GM21367 (cell line): ENCODE data around the gene PRKCE.
"Not testable (repeated sequence)": the region's sequence is repeated elsewhere in the genome, so short reads cannot be mapped to it uniquely, and the experiment has no call there.

Source experiments
- ATAC-seq: cut with Tn5 transposase; IDR thresholded peaks from one replicate; pipeline ENCODE4 v1.9.1; 2021; ENCODE audit not compliant: unreplicated experiment

The PRKCE gene

DNA sequence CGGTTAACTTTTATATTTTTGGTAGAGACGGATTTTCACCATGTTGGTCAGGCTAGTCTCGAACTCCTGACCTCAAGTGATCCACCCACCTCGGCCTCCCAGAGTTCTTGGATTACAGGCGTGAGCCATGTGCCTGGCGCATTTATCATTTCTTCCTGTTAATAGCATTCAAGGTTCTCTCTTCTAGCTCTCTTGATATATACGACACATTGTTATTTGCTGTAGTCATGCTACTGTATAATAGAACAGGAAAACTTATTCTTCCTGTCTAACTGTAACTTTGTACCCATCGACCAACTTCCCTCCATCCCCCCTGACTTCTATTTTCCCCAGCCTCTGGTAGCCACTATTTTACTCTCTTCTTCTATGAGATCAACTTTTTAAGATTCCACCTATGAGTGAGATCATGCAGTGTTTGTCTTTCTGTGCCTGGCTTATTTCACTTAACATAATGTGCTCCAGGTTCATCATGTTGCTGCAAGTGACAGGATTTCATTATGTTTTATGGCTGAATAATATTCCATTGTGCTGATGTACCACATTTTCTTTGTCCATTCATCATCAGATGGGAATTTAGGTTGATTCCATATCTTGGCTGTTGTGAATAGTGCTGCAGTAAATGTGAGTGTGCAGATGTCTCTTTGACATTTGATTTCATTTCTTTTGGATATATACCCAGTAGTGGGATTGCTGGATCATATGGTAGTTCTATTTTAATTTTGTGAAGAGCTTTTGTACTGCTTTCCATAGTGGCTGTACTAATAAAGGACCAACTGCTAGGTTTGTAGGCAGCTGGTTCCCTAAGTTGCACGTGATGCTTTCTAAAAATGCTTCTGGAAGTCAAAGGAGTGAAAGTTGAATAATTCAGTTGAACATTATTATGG lies 205.2 kb downstream of the PRKCE start:
- no peak for ATAC-seq

DNA sequence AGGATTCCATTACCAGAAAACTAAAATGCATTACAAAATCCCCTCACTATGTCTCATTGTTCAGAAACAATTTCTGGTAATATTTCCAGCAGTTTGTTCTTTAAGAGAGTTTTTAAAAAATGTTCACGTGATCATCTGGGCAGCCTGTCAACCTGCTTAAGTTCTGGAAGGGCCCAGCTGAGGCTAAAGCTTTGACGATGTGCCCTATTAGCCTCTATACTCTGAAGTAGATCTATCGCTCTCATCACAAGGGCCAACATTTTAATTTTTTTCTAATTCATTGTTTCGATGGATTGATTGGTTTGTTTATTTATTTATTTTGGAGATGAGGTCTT lies 205.8 kb downstream of the PRKCE start:
- no peak for ATAC-seq

DNA sequence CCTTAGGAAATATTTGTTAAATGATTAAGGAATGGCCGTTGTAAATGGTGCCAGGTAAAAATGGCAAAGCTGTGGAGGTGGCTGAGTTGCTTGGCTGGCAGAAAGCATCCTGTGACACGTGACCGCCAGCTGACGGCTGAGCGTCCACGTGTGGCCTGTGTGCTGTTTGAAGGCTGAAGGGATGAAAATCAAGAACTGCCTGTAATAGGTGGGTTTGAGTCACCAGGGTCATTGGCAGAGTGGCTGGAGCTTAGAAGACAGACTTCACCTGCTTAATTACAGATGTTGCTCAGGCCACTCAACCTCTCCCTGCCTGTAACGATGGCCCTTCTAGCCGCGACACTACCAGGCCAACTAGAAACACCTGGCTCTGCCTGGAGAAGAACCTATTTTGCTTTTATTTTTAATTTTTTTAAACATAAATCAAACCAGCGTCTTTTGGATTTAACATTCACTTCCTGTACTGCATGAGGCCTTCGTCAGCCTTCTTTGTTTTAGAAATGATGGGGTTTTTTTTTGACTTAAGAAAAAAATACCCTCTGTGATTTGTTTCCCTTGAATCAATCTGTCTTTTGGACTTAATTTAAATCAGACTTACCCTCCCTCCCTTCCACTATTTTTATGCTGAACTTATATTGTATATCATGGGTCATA lies 206.5 kb downstream of the PRKCE start:
- ATAC-seq, result no peak

DNA sequence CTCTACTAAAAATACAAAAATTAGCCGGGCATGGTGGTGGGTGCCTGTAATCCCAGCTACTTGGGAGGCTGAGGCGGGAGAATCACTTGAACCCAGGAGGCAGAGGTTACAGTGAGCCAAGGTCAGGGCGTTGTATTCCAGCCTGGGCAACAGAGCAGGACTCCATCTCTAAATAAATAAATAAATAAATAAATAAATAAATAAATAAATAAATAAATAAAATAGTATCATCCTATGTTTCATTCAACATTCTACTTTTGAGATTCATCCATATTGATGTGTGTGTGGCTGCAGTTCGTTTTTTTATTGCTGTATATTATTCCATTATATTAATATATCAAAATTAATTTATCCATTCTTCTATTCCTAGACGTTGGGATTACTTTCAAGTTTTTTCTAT lies 207.4 kb downstream of the PRKCE start:
- ATAC-seq, result not testable (repeated sequence)

DNA sequence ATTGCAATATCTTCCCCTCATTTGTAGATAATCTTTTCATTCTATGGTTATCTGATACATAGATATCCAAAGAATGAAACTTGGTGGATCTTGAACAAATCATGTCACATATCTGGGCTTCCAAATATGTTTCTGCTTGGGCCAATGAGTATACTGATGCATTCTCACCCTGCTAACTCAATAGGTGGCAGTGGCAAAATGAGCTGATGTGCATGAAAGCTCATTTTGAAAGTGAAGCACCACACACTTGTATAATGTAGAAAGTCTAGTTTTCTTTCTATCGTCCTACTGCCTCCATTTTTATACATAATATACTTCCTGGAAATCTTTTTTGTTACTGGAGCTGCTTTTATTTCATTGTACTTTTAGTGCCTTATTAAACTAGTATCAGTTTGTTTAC lies 208.2 kb downstream of the PRKCE start:
- ATAC-seq, result no peak

DNA sequence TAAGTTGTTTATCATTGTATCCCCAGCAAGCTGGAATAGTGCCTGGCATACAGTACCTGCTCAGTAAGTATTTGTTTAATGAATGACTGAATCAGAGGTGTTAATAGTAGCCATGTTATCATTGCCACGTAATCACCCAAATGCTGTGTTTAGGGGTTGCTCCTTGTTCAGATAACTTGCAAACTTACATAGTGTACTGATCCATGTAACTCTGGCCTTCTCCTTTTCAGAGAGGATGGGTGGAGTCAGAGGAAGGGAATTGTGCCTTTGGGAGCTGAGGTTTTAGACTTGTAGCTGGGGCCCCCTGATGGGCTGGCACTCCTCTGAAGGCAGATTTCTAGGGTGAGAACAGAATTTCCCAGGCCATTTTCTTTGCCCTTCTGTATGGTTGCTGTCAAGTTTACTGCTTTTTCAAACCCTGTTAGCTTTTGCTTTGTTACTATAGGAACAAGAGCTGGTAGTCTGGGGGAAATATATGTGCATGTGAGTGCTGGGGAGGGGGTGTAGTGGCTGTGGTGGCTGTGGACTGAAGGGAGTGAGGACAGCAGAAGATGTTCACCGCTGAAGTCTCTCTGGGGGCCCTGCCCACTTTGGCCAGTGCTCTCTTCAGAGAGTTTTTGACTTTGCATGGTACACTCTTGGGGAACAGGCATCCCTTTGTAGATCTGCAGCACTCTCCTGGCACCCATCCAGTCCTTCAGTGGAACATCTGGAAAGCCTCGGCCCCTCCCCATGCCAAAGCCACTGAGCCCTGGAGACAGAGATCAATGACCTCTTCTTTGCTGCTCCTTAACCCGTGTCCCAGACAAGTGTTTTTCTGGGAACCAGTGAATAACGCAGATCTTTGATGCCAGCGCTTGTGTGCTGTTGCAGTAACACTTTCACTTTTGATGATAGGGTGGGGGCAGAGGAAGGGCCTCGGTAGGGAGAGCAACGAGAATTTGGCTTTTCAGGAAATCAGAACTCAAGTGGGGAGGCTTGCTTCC lies 209.0 kb downstream of the PRKCE start:
- no peak for ATAC-seq

DNA sequence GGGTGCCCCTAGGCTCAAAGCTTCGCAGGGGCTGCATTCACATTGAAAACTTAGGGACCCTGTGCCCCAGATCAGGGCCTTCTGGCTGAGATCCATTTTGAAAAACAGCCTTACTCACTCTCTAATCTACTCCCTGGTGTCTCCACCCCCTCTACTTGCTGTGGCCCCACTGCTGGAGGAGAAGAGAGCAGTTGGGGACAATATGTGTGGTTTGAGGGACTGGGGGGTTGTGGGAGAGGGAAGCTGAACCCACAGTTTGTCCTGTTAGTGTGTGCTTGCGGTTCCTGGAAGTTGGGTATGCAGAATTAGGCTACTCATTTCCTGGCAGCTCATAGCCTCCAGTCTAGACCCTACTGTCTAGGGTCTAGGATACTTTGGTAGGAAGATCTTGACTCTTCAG lies 211.4 kb downstream of the PRKCE start:
- no peak for ATAC-seq

DNA sequence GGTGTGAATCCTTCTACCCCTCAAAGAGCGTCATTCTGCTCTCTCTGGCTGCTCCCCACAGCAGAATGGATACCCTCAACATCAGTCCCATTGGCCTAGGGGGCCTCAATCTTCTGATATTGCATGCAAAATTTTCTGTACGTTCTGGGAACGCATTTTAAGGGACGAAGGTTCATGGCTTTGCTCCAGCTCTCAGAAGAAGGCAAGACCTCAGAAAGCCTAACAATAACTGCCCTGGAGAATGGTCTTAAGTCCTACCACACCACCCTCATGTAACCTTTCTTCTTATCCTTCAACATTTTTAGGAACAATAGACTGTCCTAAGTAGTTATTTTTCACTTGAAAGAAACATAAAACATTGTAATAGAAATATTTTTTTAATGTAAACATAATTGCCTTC lies 212.6 kb downstream of the PRKCE start:
- no peak for ATAC-seq

DNA sequence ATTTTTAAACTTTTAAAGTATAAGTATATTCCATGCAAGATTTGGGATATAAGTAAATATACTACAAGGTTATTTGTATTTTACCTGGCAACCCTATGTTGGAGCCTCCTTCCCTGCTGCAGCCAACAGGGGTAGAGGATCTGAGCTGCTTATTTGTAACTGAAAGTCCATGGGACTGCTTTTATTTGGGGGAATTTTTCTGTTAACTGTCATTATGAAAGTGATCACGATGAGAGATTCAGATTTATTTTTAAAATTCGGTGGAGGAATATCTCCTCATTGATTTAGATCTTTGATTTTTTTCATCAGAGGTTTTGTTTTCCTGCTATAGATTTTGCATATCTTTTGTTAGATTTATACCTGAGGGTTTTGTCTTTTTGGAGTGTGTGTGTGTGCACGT lies 215.9 kb downstream of the PRKCE start:
- ATAC-seq, result no peak

DNA sequence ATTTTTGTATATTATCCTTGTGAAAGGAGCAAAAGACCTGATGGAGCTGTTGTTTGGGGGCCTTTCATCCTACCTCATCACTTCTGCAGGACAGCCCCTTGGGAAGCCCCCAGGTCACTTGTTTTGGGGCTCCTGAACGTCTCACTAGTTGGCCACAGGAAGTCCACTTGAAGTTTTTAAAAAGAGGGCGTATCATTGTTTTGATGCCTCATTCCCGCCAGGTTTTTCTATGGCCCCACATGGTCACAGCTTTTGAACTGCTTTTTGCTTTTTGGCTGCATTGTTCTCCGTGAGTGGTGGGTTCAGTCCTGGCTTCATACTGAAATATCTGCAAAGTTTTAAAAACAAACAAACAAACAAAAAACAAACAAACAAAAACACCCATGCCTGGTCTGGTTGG lies 216.3 kb downstream of the PRKCE start:
- ATAC-seq, result no peak

DNA sequence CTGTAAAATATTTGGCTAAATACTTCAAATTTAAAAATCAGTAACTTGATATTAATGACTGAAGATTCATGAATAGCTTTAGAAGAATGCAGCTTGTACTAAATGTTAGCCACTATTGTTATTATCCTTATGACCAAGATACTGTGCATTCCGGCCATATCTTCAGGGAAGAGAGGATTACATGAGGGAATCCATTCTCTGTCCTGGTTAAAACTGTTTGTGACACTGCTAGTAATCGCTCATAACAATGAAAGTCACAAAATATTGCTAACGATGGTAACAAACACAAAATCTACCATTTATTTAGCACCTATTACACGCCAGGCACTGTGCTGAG lies 217.7 kb downstream of the PRKCE start:
- ATAC-seq, result no peak

DNA sequence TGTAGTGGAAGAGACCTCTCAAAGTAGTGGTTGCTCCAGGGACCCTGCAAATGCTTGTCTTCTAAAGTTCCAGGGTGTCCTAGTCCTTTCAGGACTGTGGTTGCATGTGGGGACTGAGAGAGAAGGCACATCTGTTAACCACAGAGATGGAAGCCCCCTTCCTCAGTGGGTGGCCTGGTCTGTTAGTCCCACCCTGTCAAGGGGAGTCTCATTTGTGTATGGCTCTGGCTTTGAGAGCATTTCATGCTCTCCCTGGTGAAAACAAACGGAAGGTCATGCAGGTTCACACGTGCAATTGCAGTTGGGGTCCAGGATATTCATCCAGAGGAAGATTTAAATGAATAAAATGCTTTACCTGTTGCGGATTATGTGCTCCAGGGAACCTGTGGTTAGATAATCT lies 219.6 kb downstream of the PRKCE start:
- no peak for ATAC-seq

DNA sequence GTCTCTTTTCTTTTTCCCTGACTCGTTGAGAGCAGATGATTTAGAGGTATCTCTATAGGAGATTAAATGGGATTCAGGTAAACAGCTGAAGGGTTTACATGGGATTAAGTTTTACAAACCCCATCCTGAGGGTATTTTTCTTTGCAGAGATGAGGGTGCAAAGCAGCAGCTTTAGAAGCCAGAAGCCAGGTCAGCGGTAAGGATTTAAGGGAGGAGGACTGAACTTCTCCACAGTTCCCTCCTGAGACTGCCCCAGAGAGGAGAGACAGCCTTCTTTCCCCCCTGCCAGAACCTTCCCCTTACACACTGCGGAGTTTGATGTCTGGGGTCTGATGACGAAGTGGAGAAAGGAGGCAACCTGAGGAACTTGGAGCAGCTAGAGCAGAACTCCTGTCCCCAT lies 220.1 kb downstream of the PRKCE start:
- no peak for ATAC-seq

DNA sequence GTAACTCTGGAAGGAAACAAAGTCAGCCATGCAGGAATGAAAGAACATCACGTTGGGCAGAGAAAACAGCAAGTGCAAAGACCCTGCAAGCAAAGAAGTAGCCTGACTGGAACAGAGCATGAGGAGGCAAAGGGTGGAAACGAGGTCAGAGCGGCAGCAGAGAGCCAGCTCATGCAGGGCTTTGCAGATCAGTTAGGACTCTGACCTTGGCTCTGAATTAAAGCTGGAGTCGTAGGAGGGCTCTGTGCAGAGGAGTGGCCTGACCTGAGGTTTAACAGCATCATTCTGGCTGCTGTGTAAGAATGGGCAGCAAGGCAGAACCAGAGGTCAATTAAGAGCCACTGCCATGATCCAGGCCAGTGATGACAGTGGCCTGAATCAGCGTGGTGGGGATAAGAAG lies 220.7 kb downstream of the PRKCE start:
- no peak for ATAC-seq

DNA sequence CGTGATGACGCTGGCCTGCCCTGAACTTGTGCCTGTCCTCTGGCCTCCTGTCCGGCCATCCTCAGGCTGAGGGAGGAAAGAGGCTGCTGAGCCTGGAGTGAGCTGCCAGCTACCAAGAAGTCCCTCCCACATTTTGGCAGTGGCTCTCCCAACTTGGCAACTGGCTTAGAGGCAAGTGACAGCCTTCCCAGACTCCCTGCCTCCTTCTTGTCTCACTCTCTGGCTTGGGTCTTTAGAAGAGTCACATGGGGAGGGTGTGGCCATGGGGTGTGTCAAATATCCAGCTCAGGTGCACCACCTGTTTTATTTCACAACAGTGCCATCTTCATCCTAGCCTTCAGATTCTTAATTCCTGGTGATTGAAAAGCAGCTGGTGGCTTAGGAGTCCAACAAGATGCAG lies 222.9 kb downstream of the PRKCE start:
- ATAC-seq, result no peak

DNA sequence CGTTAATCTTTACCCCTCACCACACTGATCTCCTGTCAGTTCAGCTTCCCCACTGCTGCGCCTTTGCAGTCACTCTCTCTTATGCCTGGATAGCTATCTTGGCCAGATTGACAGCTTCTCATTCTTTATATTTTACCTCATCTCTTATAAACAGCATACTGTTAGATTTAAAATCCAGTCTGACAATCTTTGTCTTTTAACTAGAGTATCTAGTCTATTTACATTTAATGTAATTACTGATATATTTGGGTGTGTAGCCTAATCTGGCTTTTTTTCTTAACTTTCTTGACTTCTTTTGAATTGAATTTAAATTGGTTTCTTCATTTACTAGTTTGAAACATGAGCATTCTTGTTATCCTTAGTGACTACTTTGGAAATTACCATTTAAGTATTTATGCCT lies 225.1 kb downstream of the PRKCE start:
- ATAC-seq, result no peak

DNA sequence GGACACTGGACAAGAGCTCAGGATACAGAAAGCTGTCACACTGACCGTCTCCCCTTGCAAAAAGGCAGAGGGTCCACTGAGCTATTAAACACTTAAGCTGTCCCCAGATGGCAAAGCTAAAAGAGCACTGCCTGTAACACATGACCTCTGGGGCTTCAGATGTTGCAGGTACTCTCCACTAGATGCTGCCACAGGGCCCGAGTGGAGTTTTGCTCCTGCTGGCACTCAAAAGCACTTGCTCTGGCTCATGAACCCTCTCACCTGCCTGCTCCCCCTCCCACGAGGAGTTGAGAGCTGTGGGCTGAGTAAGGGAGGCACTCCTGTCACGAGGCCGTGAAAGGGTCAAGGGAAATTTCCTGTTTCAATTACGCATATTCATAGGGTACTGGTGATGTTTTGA lies 227.9 kb downstream of the PRKCE start:
- ATAC-seq, result no peak

DNA sequence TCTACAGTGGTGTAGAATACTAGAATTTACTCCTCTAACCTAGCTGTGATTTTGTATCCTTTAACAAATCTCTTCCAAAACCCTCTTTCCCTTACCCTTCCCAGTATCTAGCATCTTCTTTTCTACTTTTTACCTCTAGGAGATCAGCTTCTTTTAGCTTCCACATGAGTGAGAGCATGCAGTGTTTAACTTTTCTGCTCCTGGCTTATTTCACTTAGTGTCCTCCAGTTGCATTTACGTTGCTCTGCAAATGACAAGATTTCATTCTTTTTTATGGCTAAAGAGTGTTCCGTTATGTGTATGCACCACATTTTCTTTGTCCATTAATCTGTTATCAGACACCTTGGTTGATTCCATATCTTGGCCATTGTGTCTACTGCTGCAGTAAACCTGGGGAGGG lies 228.5 kb downstream of the PRKCE start:
- no peak for ATAC-seq

DNA sequence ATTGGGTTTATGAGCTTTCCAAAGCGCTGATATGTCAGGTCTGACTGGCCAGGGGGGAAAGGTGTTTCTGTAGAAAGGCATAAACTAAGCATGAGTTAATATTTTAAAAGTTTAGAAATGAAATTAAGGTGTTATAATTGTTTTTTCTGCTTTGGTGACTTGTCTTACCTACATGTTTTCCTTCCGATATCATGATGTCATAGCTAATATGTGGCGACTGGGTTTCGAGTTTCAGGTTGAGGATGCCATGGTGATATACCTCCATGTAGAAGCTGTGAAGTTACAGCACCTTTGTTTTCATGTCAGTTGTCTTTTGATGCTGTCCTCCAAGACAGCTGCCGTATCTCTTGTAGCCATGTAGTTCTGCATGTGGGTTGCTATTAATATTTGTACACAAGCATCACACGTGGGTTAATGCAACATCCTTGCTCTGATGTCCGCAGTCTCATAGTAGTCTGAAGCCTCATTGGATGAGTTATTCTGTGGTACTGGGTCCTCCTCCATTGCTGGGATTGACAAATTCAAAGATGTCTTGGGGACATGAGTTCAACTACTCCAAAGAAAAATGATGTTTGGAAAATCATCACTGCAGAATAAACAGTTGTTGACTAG lies 230.6 kb downstream of the PRKCE start:
- no peak for ATAC-seq

DNA sequence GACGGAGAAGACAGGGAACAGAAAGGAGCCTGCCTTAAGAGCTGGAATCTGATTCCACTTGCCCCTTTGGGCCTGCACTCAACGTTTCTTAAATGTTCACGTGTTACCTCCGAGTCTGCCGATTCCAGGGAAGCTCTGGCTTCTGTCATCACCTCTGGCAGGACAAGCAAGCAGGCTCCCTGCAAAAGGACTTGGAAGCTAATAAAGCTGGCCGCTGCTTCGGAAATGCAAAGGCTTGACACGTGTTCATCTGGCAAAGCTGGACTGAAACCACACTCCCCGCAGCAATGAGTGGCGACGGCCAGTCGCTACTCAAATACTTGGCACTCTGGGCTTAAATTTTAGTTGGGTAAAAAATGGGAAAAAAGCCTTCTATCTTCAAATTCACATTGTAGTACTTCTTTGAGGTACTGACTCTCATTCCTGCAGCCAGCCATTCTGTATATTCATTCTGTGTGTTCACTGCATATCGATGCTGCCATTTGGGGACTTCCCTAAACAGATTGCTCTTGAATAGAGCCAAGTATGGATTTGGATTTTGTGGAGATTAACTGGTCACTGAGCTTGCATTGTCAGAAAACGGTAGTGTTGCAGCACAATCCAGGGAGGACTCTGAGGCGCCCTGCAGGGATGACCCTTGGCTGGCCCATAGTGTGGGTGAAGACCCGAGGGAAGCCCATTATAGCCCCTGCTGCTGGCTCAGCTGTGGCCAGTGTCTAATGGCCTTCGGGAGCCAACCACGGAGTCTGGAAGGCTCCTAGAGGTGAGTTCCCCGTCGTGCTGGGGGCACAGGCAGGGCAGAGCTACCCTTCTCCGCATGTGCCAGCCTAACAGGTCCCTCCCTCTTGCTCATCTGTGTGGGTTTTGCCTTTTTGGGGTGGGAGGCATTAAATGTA lies 231.5 kb downstream of the PRKCE start:
- no peak for ATAC-seq
